T-helper 1 cell treated with Interleukin-12 subunit alpha and Interleukin-12 subunit beta and Interleukin-4 antibody, amounts not matched to agents 30 μg/mL and 1 μg/mL, for 36 hours (primary cell): ENCODE data around the gene TCP11L1.

Experiments
- H3K27ac Mint-ChIP-seq: one replicate; pipeline ENCODE4 v1.8.0; 2021; ENCODE audit warnings: mild to moderate bottlenecking, mixed read lengths
- H3K27me3 Mint-ChIP-seq: one replicate; pipeline ENCODE4 v1.8.0; 2021; ENCODE audit warnings: low read depth, mixed read lengths
- H3K36me3 Mint-ChIP-seq: one replicate; pipeline ENCODE4 v1.8.0; 2021; ENCODE audit warnings: low read depth, mixed read lengths
- H3K4me1 Mint-ChIP-seq: one replicate; pipeline ENCODE4 v1.8.0; 2021; ENCODE audit warnings: low read depth, mixed read lengths
- H3K4me3 Mint-ChIP-seq: one replicate; pipeline ENCODE4 v1.8.0; 2021; ENCODE audit warnings: mild to moderate bottlenecking, moderate library complexity, mixed read lengths
- H3K9me3 Mint-ChIP-seq: one replicate; pipeline ENCODE4 v1.8.0; 2021; ENCODE audit warnings: mixed read lengths

TCP11L1 gene, protein sequence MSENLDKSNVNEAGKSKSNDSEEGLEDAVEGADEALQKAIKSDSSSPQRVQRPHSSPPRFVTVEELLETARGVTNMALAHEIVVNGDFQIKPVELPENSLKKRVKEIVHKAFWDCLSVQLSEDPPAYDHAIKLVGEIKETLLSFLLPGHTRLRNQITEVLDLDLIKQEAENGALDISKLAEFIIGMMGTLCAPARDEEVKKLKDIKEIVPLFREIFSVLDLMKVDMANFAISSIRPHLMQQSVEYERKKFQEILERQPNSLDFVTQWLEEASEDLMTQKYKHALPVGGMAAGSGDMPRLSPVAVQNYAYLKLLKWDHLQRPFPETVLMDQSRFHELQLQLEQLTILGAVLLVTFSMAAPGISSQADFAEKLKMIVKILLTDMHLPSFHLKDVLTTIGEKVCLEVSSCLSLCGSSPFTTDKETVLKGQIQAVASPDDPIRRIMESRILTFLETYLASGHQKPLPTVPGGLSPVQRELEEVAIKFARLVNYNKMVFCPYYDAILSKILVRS

DNA sequence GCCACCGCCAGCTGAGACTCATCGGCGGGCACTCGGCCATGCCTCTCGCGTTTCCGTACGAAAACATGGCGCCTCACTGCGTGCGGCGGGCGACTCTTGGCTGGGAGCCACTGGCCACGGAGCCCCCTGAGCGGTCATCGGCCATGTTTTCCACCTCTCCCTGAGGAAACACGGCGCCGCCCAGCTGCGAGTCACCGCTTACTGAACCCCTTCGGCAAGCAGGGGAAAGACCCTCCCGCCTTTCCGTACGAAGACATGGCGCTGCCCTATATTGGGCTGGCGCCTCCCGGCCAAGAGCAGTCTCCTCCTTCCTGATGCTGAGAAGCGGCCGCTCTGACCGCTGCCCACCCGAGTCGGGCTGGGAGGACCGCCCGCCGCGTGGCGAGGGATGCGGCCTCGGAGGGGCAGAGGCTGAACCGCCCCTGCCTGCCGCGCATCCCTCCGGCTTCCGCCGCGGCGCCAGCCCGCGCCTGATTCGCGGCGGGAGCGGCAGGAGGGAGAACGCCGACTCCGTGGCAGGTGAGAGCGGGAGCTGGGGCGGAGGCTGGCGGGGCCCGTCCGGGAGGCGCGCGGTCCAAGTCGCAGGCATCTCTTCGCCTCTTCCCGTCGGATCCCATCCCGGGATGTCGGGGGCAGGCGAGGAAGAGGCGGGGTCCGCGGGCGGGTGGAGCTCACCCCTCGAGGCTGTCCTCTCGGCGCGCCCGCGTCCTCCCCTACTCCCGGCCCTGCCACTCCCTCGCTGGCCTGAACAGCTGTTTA is at the start of gene TCP11L1:
TSS of gene TCP11L1 (plus strand) at position 299 of the 759 bp plus-strand sequence. CDS start 4,202 bp downstream, outside the sequence.
- no peaks in the 10 kb centered on the region for H3K9me3 Mint-ChIP-seq
- H3K4me3 Mint-ChIP-seq: peak within 1 kb of the TSS; percentile 89
- peaks cover 8% of the 10 kb centered on the region for H3K36me3 Mint-ChIP-seq
- peaks cover 21% of the 10 kb centered on the region for H3K27me3 Mint-ChIP-seq
- peak within 1 kb of the TSS; percentile 89 for H3K27ac Mint-ChIP-seq
- H3K4me1 Mint-ChIP-seq: peaks cover 15% of the 10 kb centered on the region

DNA sequence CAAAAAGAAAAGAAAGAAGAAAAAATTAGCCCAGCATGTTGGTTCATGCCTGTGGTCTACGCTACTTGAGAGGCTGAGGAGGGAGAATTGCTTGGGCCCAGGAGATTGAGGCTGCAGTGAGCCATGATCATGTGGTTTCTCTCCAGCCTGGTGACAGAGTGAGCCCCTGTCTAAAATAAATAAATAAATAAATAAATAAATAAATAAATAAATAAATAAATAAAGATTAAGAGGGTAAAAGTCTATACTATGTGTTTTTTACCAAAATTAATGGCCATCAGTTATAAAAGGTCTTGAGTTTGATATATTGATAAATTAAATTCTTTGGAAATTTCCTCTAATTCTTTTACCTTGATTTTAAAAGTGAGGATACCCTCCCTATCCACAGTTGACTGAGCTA is 48.9 kb upstream of the TCP11L1 start:
- no peaks in the 10 kb centered on the region for H3K4me1 Mint-ChIP-seq
- no peak overlapping the region for H3K4me3 Mint-ChIP-seq
- H3K27ac Mint-ChIP-seq: no peak overlapping the region
- H3K9me3 Mint-ChIP-seq: peaks cover 3% of the 10 kb centered on the region
- H3K36me3 Mint-ChIP-seq: no peaks in the 10 kb centered on the region
- H3K27me3 Mint-ChIP-seq: peaks cover 27% of the 10 kb centered on the region

GRCh38 chr11:32991427-32991826 is 47.9 kb upstream of the TCP11L1 start:
- H3K9me3 Mint-ChIP-seq: peaks cover 3% of the 10 kb centered on the region
- H3K36me3 Mint-ChIP-seq: no peaks in the 10 kb centered on the region
- no peak overlapping the region for H3K27ac Mint-ChIP-seq
- peaks cover 36% of the 10 kb centered on the region for H3K27me3 Mint-ChIP-seq
- H3K4me3 Mint-ChIP-seq: no peak overlapping the region
- no peaks in the 10 kb centered on the region for H3K4me1 Mint-ChIP-seq

DNA sequence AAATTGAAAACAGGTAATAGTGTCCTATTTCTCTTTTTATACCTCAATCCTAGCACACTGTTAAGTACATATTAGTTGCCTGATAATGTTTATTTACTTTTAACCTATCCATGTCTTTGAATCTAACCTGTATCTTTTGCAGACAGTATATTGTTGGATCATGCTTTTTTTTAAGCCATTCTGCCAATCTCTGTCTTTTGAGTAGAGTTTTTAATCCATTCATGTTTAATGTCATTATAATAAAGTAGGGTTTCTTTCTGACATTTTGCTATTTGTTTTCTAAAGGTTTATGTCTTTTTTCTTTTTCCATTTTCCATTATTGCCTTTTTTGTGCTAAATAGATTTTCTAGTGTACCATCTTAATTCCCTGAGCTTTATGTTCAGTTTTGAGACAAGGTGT is 47.5 kb upstream of the TCP11L1 start:
- Mint-ChIP-seq H3K4me1 (no peaks in the 10 kb centered on the region), H3K27me3 (peaks cover 41% of the 10 kb centered on the region), H3K27ac (no peak overlapping the region)

GRCh38 chr11:33000181-33000580 is 39.2 kb upstream of the TCP11L1 start:
- H3K27ac Mint-ChIP-seq: no peak overlapping the region
- peaks cover 6% of the 10 kb centered on the region for H3K4me1 Mint-ChIP-seq
- H3K4me3 Mint-ChIP-seq: no peak overlapping the region
- H3K27me3 Mint-ChIP-seq: peaks cover 66% of the 10 kb centered on the region
- H3K36me3 Mint-ChIP-seq: no peaks in the 10 kb centered on the region
- peaks cover 15% of the 10 kb centered on the region for H3K9me3 Mint-ChIP-seq

More for the DNA sequence above, 47.5 kb upstream of the TCP11L1 start:
- H3K9me3 Mint-ChIP-seq: peaks cover 3% of the 10 kb centered on the region
- no peaks in the 10 kb centered on the region for H3K36me3 Mint-ChIP-seq
- H3K4me3 Mint-ChIP-seq: no peak overlapping the region

- Mint-ChIP-seq H3K36me3 (no peaks in the 10 kb centered on the region), H3K27ac (no peak overlapping the region), H3K4me1 (peaks cover 15% of the 10 kb centered on the region), H3K4me3 (no peak overlapping the region), H3K9me3 (peaks cover 15% of the 10 kb centered on the region), H3K27me3 (peaks cover 67% of the 10 kb centered on the region)
Observed at GRCh38 chr11:33001281-33001680, 38.1 kb upstream of the TCP11L1 start.

- Mint-ChIP-seq H3K4me1 (peaks cover 15% of the 10 kb centered on the region), H3K27ac (no peak overlapping the region), H3K9me3 (peaks cover 15% of the 10 kb centered on the region), H3K4me3 (no peak overlapping the region), H3K27me3 (peaks cover 67% of the 10 kb centered on the region), H3K36me3 (no peaks in the 10 kb centered on the region)
Observed at GRCh38 chr11:33001751-33002542, 37.4 kb upstream of the TCP11L1 start.

DNA sequence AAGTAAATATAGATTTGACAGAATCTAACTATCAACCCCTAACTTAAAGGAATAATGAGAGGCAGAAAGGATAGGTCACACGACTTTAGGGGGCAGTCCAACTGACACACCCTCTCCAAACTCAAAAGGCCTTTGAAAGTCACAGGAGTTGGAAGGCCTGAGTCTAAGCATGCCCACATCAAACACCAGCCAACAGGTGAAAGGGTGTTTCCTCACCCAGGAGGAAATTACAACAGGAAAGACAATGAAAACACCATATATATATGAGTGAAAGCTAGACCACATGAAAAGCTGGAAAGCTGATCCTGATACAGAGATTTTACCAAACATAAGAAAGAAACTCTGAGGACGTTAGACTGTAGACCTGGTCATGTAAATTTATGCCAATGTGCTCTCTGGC is 34.2 kb upstream of the TCP11L1 start:
- peaks cover 15% of the 10 kb centered on the region for H3K4me1 Mint-ChIP-seq
- no peaks in the 10 kb centered on the region for H3K36me3 Mint-ChIP-seq
- no peak overlapping the region for H3K4me3 Mint-ChIP-seq
- no peak overlapping the region for H3K27ac Mint-ChIP-seq
- H3K9me3 Mint-ChIP-seq: no peaks in the 10 kb centered on the region
- H3K27me3 Mint-ChIP-seq: peaks cover 65% of the 10 kb centered on the region

DNA sequence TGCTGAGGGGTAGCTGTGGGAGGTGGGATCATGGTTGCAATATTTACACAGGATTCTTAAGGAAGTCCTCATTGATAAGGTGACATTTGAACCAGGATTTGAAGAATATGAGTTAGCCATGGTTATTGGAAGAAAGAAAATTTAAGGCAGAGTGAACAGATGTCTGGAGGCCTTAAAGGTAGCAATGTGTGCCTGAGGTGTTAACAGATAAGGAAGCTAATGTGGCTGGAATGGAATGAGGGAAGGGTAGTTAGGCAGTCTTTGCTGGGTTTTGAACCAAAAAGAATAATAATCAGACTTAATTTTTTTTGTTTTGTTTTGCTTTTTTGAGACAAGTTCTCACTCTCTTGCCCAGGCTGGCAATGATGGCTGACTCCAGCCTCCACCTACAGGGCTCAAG is 33.4 kb upstream of the TCP11L1 start:
- no peak overlapping the region for H3K4me3 Mint-ChIP-seq
- H3K36me3 Mint-ChIP-seq: no peaks in the 10 kb centered on the region
- H3K27me3 Mint-ChIP-seq: peaks cover 72% of the 10 kb centered on the region
- peaks cover 15% of the 10 kb centered on the region for H3K4me1 Mint-ChIP-seq
- no peak overlapping the region for H3K27ac Mint-ChIP-seq
- H3K9me3 Mint-ChIP-seq: no peaks in the 10 kb centered on the region

DNA sequence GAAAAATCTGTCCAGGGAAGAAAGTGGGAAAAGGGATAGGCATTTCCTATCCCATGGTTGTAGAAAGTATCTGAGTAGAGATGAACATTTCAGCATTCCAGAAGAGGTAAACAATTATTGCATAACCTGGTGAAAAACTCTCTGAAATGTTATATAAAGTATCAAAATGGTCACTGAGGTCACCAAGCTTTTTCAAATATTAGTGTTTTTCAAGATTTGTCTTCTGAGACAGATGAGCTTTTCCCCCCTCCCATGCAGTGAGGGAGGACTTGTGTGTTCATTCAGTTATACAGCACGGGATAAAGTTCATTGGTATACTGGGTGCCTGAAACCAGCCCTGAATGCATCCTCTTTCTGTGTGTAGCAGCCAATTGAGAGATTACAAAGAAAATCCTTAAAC is 25.6 kb upstream of the TCP11L1 start:
- H3K4me3 Mint-ChIP-seq: no peak overlapping the region
- H3K4me1 Mint-ChIP-seq: peaks cover 15% of the 10 kb centered on the region
- peaks cover 77% of the 10 kb centered on the region for H3K27me3 Mint-ChIP-seq
- no peaks in the 10 kb centered on the region for H3K9me3 Mint-ChIP-seq
- H3K36me3 Mint-ChIP-seq: peaks cover 1% of the 10 kb centered on the region
- H3K27ac Mint-ChIP-seq: no peak overlapping the region

DNA sequence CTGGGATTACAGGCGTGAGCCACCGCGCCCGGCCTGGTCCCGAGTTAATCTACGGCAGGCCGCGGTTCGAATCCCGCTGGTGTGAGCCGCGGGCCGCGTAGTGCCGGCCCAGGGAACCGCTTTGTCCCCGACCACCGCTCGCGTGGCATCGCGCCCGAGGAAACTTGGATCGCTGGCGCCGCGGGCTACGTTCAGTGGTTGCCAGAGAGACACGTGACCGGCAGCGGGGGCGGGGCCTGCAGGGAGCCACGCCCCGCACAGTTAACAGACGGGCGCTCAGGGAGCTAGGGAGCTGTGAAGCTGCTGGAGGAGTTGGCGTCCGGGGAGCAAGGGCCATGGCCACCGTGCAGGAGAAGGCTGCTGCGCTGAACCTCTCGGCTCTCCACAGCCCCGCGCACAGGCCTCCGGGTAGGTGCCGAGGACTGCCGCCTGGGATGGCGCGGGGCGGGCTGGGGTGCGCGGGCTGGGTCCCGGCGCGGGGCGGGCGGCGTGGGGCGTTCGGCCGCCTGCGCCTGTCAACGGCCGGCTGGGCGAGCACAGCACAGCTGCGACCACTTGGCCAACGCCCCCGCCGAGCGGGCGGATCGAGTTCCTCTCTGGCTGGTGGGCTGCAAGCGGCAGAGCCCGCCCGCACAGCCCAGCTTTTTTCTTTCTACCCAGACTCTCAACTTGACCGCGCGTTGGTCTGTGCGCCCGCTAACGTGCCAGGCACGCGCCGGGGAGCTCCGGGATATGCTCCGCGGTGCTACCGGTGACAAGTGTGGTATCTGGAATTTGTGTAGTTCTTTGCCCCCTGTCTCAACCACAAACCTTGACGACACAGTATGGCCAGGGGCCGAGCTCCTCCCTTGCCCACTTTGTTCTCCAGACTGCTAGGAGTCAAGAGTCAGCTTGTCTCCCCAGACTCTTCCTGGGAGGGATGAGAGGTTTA is 23.5 kb upstream of the TCP11L1 start, which contains the start of gene DEPDC7:
TSS of gene DEPDC7 (plus strand) at position 258 of the 931 bp plus-strand sequence. CDS start at position 336, 78 bp downstream.
- Mint-ChIP-seq H3K27ac (no peak within 1 kb of the TSS), H3K36me3 (peaks cover 1% of the 10 kb centered on the region), H3K9me3 (no peaks in the 10 kb centered on the region), H3K4me1 (peaks cover 15% of the 10 kb centered on the region), H3K27me3 (peaks cover 74% of the 10 kb centered on the region), H3K4me3 (peak within 1 kb of the TSS; percentile 80)

DNA sequence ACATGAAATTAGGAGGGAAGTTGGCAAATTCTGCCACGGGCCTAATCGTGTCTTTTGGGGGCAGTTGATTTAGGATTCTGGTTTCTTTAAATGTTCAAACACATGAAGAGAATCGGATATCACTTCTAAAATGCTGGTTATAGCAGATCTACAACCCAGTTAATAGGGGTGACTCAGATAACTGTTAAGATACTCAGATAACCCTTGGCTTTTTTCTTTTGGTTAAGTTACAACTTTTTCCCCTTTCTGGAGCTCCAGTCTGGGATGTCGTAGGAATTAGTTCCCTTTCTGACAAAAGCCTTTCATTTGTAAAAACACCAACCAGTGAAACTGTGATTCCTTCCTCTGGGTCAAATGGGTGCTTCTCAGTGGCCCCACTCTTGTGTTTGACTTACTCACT is 22.7 kb upstream of the TCP11L1 start:
- peak overlapping the region; percentile 66 for H3K4me3 Mint-ChIP-seq
- H3K27me3 Mint-ChIP-seq: peaks cover 73% of the 10 kb centered on the region
- no peaks in the 10 kb centered on the region for H3K9me3 Mint-ChIP-seq
- H3K36me3 Mint-ChIP-seq: peaks cover 1% of the 10 kb centered on the region
- peaks cover 10% of the 10 kb centered on the region for H3K4me1 Mint-ChIP-seq
- H3K27ac Mint-ChIP-seq: no peak overlapping the region

- no peak overlapping the region for H3K4me3 Mint-ChIP-seq
- peaks cover 1% of the 10 kb centered on the region for H3K36me3 Mint-ChIP-seq
Observed at GRCh38 chr11:33017478-33017877, 21.9 kb upstream of the TCP11L1 start.

More at GRCh38 chr11:33017478-33017877, 21.9 kb upstream of the TCP11L1 start:
- H3K27ac Mint-ChIP-seq: no peak overlapping the region
- peaks cover 78% of the 10 kb centered on the region for H3K27me3 Mint-ChIP-seq
- H3K4me1 Mint-ChIP-seq: peaks cover 6% of the 10 kb centered on the region
- no peaks in the 10 kb centered on the region for H3K9me3 Mint-ChIP-seq
